ENCODE results near the gene LIMA1.

The LIMA1 gene

DNA sequence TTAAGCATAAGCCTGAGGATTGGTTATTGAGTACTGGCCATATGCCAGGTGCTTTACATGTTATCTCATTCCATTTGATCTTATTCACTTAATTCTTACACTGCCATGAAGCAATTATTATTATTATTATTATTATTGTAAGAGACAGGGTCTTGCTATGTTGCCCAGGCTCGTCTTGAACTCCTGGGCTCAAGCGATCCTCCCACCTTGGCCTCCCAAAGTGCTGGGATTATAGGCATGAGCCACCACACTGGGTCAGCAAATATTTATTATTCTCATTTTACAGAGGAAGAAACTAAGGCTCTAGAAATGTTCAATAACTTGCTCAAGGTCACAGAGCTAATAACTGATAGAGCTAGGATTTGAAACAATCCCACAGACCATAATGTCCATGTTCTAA lies 14.8 kb downstream of the LIMA1 start:
- TF ChIP-seq, protein P1, sequence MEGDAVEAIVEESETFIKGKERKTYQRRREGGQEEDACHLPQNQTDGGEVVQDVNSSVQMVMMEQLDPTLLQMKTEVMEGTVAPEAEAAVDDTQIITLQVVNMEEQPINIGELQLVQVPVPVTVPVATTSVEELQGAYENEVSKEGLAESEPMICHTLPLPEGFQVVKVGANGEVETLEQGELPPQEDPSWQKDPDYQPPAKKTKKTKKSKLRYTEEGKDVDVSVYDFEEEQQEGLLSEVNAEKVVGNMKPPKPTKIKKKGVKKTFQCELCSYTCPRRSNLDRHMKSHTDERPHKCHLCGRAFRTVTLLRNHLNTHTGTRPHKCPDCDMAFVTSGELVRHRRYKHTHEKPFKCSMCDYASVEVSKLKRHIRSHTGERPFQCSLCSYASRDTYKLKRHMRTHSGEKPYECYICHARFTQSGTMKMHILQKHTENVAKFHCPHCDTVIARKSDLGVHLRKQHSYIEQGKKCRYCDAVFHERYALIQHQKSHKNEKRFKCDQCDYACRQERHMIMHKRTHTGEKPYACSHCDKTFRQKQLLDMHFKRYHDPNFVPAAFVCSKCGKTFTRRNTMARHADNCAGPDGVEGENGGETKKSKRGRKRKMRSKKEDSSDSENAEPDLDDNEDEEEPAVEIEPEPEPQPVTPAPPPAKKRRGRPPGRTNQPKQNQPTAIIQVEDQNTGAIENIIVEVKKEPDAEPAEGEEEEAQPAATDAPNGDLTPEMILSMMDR (IDR thresholded peaks at IDR 0.05; ENCODE audit: low read depth, low read length, missing control alignments), result no peak
- H3K4me3 ChIP-seq (ENCODE audit: low read depth, low read length), result no peak overlapping the region
- DNase-seq (ENCODE audit: low read depth), result no peak

DNA sequence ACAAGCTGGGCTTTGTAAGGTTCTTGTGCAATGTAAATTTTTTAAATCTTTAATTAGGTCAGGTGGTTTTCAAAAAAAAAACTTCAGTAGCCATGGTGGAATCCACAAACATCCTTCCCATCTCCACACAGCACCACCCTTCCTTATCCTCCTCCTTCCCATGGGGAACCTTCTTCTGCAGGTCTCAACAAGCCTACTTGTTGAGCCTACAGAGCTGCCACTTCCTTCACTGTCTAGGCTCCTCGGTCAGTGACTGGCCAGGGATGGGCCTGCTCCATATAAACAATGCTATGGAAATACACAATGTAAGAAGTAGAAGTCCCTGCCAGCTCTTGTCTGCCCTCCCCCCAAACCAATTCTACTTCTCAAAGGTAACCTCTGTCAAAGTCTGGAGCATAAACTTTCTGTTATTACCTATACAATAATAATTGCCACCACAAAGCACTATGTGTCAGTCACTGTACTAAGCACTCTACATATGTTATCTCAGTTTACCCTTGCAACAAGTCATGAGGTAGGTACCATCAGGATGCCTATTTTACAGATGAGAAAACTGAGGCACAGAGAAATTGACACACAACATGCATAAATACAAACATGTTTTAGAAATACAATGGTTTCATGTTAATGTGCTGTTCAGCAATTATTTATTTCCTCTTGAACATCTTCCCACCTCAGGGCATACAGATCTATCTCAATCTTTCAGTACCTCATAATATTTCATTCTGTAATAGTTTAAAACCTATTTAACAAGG lies 17.4 kb downstream of the LIMA1 start:
- no peak overlapping the region for H3K4me3 ChIP-seq (ENCODE audit: low read depth, low read length)
- TF ChIP-seq, protein P1 (IDR thresholded peaks at IDR 0.05; ENCODE audit: low read depth, low read length, missing control alignments), result no peak
- no peak for DNase-seq (ENCODE audit: low read depth)

DNA sequence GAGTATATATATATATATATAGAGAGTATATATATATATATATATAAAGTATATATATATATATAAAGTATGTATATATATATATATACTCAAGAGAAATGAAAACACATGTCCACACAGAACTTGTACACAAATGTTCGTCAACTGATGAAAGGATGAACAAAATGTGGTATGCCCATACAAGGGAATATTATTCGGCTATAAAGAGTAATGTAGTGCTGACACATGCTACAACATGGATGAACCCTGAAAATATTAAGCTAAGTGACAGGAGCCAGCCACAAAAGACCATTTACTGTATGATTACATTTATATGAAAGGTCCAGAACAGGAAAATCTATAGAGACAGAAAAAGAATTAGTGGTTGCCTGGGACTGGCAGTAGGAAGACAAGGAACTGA lies 19.5 kb downstream of the LIMA1 start:
- TF ChIP-seq, protein P1 (IDR thresholded peaks at IDR 0.05; ENCODE audit: low read depth, low read length, missing control alignments), result no peak
- no peak for DNase-seq (ENCODE audit: low read depth)
- H3K4me3 ChIP-seq (ENCODE audit: low read depth, low read length), result no peak overlapping the region

DNA sequence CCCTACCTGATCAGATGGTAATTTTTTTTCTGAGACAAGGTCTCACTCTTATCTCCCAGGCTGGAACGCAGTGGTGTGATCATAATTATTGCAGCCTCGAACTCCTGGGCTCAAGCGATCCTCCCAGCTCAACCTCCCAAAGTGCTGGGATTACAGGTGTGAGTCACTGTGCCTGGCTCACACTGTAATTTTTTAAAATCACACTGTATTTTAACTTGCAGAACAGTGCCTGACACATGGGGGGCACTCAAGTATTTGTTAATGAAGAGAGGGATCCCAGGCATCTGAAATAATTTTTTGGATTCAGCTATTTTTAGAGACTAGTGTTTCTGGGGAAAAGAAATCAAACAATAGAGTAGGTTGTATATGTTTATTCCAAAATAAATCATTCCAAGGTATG lies 21.7 kb downstream of the LIMA1 start:
- H3K4me3 ChIP-seq (ENCODE audit: low read depth, low read length), result no peak overlapping the region
- TF ChIP-seq, protein P1 (IDR thresholded peaks at IDR 0.05; ENCODE audit: low read depth, low read length, missing control alignments), result no peak
- DNase-seq (ENCODE audit: low read depth), result no peak

DNA sequence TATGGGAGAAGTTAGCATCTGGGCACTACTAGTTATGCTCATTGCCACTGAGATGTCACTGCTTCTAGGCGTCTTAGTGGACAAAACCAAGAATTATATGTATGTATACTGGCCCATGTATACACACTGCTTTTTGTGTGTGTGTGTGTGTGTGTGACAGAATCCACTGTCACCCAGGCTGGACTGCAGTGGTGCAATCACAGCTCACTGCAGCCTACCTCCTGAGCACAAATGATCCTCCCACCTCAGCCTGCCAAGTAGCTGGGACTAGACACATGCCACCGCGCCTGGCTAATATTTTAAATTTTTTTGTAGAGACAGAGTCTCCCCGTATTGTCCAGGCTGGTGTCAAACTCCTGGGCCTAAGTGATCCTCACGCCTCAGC lies 25.2 kb downstream of the LIMA1 start:
- TF ChIP-seq, protein P1 (IDR thresholded peaks at IDR 0.05; ENCODE audit: low read depth, low read length, missing control alignments), result no peak
- DNase-seq (ENCODE audit: low read depth), result no peak
- H3K4me3 ChIP-seq (ENCODE audit: low read depth, low read length), result no peak overlapping the region

DNA sequence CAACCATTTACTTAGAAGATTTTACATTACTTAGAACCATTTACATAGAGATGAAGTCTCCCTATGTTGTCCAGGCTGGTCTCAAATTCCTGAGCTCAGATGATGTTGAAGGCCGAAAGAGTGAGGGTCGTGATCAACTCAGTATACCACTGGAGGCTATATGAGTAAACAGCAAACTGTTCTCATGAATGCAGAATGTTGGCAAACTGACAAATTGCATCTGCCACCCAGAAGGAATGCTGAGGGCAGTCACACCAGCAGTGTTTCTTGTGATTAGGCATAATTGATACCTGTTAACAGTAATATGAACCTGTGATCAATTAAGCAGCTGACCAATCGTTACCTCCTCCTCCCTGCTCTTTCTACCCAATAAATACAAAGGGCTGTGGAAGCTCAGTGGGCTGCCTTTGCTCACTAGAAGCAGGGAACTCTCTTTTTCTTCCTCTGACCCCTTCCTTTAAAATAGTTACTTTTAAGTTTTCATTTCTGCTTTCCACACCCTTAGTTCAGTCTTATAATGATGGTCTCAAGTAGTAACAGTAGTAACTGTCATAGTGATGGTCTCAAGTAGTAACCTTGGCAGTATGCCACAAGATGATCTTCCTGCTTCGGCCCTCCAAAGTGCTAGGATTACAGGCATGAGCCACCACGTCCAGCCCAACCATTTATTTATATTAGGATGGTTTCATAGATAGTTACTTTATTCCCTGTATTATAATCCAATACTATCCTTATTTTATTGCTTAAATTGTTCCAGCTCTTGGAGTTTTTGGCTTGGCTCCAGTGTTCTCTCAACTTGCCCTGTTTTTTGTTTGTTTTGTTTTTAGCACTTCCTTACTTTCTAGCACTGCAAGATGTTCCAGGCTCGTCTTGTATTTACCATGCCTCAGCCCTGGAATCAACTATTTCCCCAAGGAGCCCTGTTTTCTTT lies 25.8 kb downstream of the LIMA1 start:
- no peak for DNase-seq (ENCODE audit: low read depth)
- TF ChIP-seq, protein P1 (IDR thresholded peaks at IDR 0.05; ENCODE audit: low read depth, low read length, missing control alignments), result no peak
- H3K4me3 ChIP-seq (ENCODE audit: low read depth, low read length), result no peak overlapping the region
